Coronary artery (tissue), 2 donors: ENCODE results near the gene IKZF4.
A peak's percentile ranks its signal among the peaks of the same experiment; 100 is the strongest.
"Not testable (repeated sequence)": the region's sequence is repeated elsewhere in the genome, so short reads cannot be mapped to it uniquely, and the experiment has no call there.

Experiments
- DNase-seq: peaks from one replicate; pipeline ENCODE4 v3.0.0-alpha.2; 2017; ENCODE audit warnings: low spot score
- H3K27ac ChIP-seq, 2 donors: fragments of 200-600 bp; sonication (generic); one replicate each; pipeline ENCODE4 v1.5.1; 2016 to 2019
- H3K4me3 ChIP-seq: fragments of 200-600 bp; sonication (generic); 2 replicates; pipeline ENCODE4 v1.5.1; 2016; ENCODE audit warnings: mild to moderate bottlenecking, moderate library complexity
- CTCF ChIP-seq: fragments of 200-600 bp; sonication (generic); IDR thresholded peaks from one replicate; pipeline ENCODE4 v1.5.1; 2019; ENCODE audit warnings: antibody characterized with exemption

The IKZF4 gene

DNA sequence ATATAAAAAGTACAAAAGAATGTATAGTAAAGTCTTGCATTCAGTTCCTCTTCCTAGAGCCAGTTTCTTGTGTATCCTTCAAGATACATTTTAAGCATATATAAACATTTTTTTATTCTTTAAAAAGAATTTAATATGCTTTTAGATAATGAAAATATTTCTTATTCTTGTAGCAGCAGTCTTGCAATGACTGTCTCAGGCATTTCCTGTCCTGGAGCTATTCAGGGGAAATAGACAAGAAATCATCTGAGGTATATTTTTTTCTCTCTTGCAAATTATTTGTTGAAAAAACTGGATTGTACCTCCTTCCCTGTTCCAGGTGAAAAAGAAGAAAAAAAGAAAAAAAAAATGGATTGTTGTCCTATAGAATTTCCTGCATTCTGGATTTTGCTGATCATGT, 42.2 kb downstream of the IKZF4 start:
- DNase-seq: no peak
- TF ChIP-seq CTCF: no peak
- Histone ChIP-seq H3K4me3 (no peak overlapping the region), H3K27ac (no peak overlapping the region)

DNA sequence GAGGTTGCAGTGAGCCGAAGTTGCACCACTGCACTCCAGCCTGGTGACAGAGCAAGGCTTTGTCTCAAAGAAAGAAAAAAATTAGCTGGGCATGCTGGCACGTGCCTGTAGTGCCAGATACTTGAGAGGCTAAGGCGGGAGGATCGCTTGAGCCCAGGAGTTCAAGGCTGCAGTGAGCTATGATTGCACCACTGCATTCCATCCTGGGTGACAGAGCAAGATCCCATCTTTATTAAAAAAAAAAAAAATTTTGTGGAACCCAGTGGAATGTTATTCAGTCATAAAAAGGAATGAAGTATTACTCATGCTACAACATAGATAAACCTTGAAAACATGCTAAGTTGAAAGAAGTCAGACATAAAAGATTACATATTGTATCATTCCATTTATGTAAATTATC, 50.8 kb downstream of the IKZF4 start:
- no peak for TF ChIP-seq CTCF
- Histone ChIP-seq H3K27ac (no peak overlapping the region), H3K4me3 (no peak overlapping the region)
- no peak for DNase-seq

DNA sequence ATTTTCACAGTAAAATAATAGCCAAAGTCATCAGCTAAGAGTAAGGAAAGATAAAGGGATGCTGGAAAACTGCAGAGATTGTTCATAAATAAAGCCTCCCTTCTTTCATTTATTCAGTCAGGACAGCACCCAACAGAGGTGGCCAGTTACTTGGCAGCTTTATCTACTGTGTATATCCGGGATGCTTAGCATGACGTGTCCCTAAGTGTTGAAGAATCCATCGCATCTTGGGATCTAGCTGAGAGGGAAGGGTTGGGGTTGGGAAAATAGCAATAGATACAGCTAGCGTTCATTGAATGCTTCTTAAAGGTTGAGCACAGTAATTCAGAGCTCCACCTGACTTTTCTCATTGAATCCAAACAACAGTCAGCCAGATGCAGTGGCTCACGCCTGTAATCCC, 53.6 kb downstream of the IKZF4 start:
- no peak for TF ChIP-seq CTCF
- no peak overlapping the region for H3K27ac ChIP-seq
- no peak overlapping the region for H3K4me3 ChIP-seq
- DNase-seq: no peak

DNA sequence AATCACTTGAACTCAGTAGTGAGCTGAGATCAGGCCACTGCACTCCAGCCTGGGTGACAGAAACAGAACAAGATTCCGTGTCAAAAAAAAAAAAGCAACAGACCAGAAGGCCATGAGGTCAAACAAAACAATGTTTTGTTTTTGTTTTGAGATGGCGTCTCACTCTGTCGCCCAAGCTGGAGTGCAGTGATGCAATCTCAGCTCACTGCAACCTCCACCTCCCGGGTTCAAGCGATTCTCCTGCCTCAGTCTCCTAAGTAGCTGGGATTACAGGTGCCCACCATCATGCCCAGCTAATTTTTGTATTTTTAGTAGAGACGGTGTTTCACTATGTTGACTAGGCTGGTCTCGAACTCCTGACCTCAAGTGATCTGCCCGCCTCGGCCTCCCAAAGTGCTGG, 57.1 kb downstream of the IKZF4 start:
- DNase-seq, H3K4me3 ChIP-seq, H3K27ac ChIP-seq: not testable (repeated sequence)

GRCh38 chr12:56078427-56078826, 57.6 kb downstream of the IKZF4 start:
- no peak for TF ChIP-seq CTCF
- H3K4me3 ChIP-seq: peak overlapping the region; percentile 76
- DNase-seq: no peak
- peak overlapping the region in 1 of 2 donors; percentile 81 for H3K27ac ChIP-seq

- peak overlapping the region; percentile 76 for H3K4me3 ChIP-seq
- DNase-seq: peak; percentile 90
- H3K27ac ChIP-seq: peak overlapping the region; percentile 40 to 81
- peak; percentile 62 for TF ChIP-seq CTCF
These were observed 58.3 kb downstream of the IKZF4 start for GRCh38 chr12:56078931-56079722.

DNA sequence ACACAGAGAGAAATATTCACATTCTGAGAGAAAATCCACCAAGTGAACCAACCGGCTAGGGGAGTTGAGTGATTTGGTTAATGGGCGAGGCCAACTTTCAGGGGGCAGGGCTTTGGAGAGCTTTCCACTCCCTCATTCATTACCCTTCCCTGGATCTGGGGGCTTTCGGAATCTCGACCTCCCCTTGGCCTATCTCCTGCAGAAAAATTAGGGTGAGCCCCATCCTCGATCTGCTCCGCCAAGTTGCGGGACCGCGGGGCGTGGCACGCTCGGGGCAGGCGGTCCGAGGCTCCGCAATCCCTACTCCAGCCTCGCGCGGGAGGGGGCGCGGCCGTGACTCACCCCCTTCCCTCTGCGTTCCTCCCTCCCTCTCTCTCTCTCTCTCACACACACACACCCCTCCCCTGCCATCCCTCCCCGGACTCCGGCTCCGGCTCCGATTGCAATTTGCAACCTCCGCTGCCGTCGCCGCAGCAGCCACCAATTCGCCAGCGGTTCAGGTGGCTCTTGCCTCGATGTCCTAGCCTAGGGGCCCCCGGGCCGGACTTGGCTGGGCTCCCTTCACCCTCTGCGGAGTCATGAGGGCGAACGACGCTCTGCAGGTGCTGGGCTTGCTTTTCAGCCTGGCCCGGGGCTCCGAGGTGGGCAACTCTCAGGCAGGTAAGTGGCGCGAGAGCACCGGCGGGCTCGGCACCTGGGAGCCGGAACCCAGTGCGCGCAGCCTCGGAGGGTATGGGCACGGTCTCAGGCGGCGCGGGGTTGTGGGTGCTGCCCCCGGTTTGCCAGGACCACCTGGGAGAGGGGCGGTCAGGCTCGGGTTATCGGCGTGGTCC, 59.1 kb downstream of the IKZF4 start, which contains the start of gene ERBB3:
ERBB3 (plus strand) TSS at position 443 of the 833 bp plus-strand sequence; CDS start at position 579, 136 bp downstream.
- peak within 1 kb of the TSS; percentile 40 to 81 for H3K27ac ChIP-seq
- no peak for TF ChIP-seq CTCF
- peak; percentile 86 for DNase-seq
- peak within 1 kb of the TSS; percentile 76 for H3K4me3 ChIP-seq
